ENCODE measurements around the gene SPSB2.
A peak's percentile ranks its signal among the peaks of the same experiment; 100 is the strongest.
"Not testable (repeated sequence)": the region's sequence is repeated elsewhere in the genome, so short reads cannot be mapped to it uniquely, and the experiment has no call there.

The SPSB2 gene, protein sequence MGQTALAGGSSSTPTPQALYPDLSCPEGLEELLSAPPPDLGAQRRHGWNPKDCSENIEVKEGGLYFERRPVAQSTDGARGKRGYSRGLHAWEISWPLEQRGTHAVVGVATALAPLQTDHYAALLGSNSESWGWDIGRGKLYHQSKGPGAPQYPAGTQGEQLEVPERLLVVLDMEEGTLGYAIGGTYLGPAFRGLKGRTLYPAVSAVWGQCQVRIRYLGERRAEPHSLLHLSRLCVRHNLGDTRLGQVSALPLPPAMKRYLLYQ

DNA sequence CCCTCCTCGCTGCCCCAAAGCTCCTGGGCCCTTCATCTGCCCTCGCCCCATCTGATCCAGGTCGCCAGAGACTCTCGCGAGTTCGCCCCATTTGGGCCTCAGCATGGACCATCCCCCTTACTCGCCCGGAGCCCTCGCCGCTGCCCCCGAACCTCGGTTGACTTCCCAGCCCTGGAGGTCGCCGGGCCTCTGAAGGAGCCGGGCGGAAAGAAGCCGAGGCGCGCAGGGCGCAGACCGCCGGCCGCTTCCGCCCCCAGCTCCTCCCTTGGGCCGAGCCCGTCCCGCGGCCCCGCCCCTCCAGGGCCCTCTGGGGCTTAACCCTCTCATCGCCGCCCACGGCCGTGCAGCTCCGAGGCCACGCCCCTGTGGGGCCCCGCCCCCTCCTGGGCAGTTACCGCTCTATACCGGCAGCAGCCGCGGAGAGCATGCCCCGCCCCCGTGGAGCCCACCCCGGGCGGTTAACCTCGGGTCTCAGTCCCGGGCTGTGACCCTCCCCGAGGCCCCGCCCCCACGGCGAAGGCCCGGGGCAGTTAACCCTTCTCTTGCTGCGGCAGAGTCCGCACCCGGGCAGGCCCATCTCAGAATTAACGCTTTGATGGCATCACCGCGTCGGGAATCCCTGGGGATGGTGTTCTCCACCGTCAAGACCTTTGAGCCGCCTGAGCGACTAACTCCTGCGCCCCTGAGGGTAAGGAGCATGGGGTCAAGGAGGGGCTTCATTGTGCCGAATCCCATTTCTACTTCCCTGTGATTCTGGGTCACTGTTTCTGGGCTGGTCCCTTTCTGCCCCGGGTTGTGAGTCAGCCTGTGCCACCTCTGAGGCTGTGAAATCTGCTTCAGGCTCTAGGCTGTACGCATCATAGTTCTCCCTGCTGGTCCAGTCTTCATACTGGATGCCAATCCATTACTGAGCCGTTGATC is at the start of gene SPSB2:
Gene SPSB2, minus strand, starts transcription at position 210 of the 921 bp plus-strand sequence. CDS start 402 bp downstream, outside the sequence.
- DNase-seq (ENCODE audit: low read depth, low spot score), result peak; percentile 99

DNA sequence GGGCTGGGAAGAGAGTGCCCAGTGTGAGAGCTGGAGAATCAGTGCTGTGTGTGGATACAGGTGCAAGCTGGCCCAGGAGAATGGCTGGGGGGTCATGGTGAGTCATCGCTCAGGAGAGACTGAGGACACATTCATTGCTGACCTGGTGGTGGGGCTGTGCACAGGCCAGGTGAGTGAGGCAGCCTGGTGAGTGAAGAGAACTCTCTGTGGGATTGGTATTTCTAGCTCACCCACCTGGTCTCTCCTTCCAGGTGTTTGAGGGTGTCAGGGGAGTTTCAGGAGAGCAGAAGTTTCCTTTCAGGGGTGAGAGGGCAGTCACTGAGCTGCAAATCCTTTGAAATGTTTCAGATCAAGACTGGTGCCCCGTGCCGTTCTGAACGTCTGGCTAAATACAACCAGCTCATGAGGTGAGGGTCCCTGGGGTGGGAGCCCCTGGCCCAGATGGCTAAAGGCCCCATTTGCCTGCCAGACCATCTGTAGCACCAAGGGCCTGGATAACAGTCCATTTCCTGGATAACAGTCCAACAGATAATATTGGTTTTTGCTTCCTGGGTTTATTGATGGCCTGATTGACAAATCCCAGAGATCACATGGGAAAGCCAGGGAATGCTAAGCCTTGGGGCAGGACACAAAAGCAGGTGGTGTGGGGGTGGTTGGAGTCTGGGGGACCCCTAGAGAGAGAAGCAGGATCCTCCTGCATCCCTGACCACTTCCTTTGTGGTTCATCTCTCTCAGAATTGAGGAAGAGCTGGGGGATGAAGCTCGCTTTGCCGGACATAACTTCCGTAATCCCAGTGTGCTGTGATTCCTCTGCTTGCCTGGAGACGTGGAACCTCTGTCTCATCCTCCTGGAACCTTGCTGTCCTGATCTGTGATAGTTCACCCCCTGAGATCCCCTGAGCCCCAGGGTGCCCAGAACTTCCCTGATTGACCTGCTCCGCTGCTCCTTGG is 49.2 kb upstream of the SPSB2 start:
- DNase-seq (ENCODE audit: low read depth, low spot score), result no peak

DNA sequence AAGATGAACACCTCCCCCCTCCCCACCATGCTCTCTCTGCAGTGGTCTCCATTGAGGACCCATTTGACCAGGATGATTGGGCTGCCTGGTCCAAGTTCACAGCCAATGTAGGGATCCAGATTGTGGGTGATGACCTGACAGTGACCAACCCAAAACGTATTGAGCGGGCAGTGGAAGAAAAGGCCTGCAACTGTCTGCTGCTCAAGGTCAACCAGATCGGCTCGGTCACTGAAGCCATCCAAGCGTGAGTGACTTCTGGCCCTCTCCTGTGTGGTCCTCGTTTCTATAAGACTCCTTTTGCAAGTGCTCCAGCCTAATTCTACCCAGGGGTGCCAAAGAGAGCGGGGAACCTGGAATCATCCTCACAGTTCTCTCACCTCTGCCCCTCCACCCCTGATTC is 48.4 kb upstream of the SPSB2 start:
- DNase-seq (ENCODE audit: low read depth, low spot score), result no peak

DNA sequence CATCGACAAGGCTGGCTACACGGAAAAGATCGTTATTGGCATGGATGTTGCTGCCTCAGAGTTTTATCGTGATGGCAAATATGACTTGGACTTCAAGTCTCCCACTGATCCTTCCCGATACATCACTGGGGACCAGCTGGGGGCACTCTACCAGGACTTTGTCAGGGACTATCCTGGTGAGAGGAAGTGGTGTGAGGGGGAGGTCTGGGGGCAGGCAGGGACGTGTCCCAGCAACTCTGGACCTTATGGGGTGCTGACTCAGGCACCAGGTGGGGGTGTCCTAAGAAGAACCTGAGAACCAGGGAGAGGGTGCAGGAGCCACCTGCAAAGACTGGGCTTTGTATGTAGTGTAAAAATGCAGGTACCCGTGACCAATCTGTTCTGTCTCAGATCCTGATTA is 46.5 kb upstream of the SPSB2 start:
- DNase-seq (ENCODE audit: low read depth, low spot score), result no peak

DNA sequence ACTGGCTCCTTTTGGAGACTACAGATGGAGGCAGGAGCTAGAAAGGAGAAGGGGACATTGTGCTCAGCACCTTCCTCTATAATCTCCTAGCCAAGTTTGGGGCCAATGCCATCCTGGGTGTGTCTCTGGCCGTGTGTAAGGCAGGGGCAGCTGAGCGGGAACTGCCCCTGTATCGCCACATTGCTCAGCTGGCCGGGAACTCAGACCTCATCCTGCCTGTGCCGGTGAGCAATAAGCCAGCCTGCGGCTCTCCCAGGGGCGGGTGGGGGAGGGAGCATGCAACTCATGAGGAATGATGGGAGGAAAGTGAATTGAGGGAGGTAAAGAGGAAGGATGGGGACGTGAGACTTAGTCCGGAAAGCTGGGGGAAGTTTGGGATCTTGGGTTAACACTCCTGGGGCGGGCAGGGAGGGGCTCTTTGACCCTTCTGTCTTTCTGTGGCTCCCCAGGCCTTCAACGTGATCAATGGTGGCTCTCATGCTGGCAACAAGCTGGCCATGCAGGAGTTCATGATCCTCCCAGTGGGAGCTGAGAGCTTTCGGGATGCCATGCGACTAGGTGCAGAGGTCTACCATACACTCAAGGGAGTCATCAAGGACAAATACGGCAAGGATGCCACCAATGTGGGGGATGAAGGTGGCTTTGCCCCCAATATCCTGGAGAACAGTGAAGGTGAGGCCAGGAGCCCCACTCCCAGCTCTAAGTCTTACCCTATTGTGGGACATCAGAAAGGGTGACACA is 44.6 kb upstream of the SPSB2 start:
- no peak for DNase-seq (ENCODE audit: low read depth, low spot score)

DNA sequence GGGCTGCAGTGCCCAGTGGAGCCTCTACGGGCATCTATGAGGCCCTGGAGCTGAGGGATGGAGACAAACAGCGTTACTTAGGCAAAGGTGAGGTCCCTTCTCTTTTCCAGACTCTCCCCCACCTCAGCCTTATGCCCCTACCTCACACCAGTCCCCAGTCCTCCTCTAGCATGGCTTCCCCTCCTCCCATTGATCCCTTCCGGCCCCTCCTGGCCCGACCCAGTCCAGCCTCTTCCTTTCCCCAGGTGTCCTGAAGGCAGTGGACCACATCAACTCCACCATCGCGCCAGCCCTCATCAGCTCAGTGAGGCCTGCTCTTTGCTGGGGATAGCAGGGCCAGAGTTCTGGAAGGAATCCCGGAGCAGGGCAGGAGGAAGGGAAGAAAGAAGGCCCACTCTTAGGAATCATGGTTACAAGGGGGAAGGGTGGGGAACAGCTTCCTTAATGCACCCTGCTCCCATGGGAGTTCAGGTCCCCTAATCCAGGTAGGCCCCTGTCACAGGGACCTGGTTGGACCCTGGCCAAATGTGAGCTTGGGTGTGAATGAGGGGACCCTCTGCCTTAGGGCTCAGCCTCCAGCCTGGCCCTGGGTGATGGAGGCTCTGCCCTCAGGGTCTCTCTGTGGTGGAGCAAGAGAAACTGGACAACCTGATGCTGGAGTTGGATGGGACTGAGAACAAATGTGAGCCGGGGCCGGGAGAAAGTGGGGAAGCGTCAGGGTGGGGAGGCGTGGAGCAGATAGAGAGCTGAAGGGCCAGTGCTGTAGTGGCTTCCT is 43.5 kb upstream of the SPSB2 start:
- no peak for DNase-seq (ENCODE audit: low read depth, low spot score)

DNA sequence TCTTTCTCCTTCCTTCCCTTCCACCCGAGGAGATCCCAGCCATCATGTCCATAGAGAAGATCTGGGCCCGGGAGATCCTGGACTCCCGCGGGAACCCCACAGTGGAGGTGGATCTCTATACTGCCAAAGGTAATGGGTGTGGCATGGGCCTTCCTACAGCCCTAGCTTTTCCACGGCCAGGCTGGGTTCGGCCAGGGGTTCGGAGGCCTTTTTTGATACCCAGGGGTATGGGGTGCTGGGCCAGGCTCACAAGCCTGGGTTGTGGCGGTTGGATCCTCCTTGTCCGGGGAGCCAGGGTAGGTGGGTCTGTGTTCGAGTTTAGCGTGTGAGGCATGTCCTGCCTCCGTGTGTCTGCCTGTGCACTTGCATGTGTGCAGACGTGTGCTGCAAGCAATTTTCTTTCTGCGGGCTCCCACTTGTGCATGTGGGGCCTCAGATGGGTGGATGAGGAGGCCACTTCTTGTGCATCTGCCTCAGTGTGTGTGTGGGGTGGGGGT is 42.7 kb upstream of the SPSB2 start:
- DNase-seq (ENCODE audit: low read depth, low spot score), result no peak

DNA sequence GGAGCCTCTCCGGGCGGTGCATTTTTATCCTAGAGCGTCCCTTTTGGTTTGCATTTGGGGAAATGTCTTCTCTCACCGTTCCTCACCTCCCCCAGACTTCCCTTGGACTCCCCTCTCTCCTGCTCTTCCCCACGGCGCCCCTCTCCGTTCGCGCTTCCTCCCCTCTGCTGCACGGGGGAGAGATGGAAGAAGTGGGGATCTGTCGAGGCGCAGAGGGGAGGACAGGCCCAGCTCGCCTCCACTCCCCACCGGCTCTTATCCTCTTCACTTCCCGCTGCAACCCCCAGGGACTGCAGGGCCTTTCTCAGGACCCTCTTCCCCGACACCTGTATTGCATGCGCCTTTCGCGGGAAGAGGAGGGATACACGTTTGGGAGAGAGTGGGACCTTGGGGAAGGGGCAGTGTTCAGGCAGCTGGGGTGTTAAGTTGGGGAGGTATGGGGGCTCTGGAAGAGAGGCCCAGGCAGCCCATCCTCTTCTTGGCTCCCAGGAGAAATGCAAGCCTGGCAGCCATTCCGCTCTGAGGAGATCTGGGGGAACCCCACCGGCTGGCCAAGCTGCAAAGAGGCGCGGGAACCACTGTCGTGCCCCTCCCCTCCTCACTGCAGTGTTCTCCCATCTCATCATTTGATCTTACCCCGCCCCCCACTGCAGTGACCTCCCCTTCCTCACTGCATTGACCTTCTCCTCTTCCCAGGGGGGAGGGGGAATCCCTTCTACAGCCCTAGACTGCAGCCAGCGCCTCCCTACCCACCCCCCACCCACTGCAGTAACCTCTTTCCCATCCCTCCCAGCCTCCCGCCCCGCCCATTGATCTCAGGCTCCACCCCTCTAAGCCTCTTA is 42.1 kb upstream of the SPSB2 start:
- no peak for DNase-seq (ENCODE audit: low read depth, low spot score)

DNA sequence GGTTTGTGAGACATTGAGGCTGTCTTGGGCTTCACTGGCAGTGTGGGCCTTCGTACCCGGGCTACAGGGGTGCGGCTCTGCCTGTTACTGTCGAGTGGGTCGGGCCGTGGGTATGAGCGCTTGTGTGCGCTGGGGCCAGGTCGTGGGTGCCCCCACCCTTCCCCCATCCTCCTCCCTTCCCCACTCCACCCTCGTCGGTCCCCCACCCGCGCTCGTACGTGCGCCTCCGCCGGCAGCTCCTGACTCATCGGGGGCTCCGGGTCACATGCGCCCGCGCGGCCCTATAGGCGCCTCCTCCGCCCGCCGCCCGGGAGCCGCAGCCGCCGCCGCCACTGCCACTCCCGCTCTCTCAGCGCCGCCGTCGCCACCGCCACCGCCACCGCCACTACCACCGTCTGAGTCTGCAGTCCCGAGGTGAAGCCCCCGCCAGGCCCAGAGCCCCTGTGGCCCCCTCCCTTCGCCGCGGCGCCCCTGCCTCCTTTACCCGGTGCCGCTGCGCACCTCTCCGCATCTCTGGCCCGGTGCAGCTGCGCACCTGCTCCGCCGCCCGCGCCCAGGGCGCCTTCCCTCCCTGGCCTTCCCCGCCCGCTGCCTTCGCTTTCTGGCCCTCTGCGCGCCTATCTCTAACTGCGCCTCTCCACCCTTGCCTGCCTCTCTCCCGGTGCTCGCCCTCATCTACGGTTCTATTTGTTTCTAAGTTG is 41.3 kb upstream of the SPSB2 start, which contains the start of gene ENO2:
Gene ENO2, plus strand, starts transcription at position 335 of the 701 bp plus-strand sequence. CDS start 1,253 bp downstream, outside the sequence.
- peak; percentile 68 for DNase-seq (ENCODE audit: low read depth, low spot score)

DNA sequence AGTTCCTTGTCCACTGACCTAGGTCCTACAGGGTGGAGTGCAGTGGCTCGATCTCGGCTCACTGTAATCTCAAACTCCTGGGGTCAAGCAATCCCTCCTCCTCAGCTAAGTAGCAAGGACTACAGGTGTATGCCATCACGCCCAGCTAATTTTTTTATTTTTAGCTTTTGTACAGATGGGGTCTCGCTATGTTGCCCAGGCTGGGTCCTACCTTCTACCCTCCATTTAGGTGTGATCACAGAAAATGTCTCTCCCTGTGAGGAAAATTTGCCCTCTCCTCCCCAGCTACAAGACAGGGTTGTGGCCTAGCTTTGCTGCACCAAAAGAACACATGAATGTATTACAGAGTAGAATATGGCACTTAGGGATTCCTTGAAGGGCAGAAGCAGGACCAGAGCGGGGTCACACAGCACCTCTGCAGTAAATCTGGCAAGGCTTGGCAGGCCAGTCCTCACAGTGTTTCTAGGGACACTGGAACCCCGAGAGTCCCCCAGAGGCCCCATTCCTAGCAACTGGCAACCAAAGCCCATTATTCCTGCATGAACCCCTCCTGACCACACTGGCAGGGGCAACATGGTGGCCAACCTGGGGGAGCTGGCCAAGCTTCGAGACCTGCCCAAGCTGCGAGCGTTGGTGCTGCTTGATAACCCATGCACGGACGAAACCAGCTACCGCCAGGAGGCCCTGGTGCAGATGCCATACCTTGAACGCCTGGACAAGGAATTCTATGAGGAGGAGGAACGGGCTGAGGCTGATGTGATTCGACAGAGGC is 39.2 kb upstream of the SPSB2 start:
- DNase-seq (ENCODE audit: low read depth, low spot score), result no peak

DNA sequence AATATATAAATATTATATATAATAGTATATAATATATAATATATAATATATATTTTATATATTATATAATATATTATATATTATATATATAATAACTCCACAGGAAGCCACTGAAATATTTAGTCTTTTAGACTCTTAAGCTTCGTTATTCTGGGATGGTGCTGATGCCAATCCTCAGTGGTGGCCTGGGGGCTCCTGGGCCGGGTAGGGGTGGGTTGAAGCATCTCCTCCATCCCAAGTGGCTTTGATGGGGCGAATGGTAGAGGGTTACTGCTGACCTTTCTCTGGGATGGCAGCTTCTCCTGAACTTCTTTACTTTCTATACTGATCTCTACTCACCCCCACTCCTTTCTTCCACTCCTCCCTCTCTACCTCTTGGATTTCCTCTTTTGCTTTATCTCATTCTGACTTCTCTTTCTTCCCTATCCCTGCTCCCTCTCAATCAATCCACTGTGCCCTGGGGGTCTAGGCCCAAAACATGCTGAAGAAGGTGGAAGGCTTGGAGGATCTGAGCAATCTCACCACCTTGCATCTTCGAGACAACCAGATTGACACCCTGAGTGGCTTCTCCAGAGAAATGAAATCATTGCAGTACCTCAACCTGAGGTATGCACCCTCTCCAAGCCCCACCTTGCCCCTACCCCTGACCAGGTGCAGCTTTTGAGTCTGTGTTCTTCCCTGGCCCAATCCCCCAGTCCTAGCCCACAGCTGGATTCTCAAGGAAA is 36.5 kb upstream of the SPSB2 start:
- DNase-seq (ENCODE audit: low read depth, low spot score), result no peak

DNA sequence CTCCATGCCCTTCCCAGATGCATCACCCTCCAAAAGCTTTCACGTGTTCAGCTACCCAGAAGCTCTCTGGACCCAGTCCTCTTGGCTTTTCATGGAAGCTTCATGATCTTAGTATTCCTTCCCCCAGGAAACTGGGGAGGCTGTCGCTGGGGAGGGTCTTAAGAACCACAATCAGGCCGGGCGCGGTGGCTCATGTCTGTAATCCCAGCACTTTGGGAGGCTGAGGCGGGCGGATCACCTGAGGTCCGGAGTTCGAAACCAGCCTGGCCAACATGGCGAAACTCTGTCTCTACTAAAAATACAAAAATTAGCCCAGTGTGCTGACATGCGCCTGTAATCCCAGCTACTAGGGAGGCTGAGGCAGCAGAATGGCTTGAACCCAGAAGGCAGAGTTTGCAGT is 35.0 kb upstream of the SPSB2 start:
- DNase-seq (ENCODE audit: low read depth, low spot score), result not testable (repeated sequence)

DNA sequence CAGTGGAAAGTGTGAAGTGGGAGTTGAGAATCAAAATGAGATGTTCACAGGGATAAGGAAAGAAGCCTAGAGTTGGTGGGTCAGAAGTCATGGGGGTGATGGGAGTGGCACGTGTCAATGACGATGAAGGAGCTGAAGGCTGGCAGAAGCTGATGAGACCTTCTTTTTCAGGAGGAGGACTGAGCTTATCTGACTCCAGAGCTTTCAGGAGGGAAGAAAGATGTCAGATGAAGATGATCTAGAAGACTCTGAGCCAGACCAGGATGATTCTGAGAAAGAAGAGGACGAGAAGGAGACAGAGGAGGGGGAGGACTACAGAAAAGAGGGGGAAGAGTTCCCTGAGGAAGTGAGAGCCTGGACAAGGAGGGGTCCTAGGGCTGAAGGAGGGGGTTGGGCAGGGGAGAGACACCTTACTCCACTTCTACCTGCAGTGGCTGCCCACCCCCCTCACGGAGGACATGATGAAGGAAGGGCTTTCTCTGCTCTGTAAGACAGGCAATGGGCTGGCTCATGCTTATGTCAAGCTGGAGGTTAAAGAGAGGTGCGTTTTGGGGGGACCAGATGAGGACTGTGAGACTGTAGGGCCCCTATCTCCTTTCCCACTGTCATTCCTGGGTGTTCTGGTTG is 32.4 kb upstream of the SPSB2 start:
- DNase-seq (ENCODE audit: low read depth, low spot score), result no peak

DNA sequence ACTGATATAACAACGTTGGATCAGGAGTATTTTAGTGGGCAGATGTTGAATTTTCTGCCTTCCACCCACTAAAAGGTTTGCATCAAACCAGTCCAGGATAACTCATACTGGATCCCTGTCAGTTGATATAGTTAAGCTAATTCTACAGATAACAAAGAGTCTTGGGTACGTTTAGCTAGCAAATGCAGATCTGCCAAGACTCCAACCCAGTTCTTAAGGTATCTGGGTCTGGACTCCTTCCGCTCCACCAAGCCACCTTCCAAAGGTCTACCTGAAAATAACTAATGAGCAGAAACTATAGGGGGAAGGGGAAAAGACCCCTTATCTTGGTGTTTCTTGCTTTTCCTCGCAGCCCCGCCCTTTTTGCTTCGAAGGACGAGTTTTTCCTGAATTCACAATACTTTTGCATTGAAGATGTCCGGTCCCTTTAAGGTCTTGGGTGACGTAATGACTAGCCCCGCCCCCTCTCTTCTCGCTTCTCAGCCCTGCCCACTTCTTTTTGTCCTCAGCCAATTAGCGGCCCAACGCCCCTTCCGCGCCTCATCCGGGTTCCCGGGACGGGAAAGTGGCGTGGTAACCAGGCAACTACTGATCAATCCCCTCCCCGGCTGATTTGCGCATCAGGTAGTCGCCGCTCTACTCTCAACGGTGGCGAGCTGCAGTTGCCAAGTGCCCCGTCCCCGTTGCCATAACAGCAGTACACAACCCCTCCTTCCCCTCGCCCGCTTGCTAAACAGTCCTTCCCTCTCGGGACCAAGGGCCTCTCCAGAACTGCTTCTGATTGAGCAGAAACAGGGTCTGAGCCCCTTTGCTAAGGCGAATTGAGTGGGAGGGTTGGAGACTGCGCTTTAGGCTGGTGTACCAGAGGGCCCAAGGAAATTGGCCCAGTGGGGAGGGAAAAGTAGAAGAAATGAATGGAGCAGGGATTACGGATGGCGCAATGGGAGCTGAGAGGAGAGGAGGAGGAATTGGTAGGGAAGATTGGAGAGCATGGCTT is 31.5 kb upstream of the SPSB2 start, which contains the start of gene LRRC23:
Gene LRRC23, plus strand, starts transcription at position 543 of the 997 bp plus-strand sequence. CDS start 812 bp downstream, outside the sequence.
- peak; percentile 96 for DNase-seq (ENCODE audit: low read depth, low spot score)

DNA sequence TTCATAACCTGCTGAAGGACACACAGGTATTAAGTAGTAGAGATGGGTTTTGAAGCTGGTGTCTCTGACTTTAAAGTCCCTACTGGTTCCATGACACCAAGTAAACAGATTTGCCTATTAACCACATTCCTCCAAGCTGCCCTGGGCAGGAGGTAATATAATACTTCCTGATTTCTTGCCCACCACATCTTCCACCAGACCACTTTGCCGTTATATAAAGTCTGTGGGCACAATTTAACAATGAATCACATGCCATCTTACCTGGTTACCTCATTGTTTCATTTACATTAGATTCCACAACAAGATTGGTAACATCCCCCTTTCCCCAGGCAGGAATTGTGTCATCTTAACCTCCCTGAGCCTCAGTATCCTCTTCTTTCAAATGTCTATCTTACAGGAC is 30.6 kb upstream of the SPSB2 start:
- DNase-seq (ENCODE audit: low read depth, low spot score), result no peak
